ENCODE results near the gene C2CD3.

Gene C2CD3

GRCh38 chr11:74014880-74015279, 155.9 kb downstream of the C2CD3 start:
- DNase-seq: no peak

- DNase-seq: no peak
Measured at GRCh38 chr11:74013141-74013540, 157.7 kb downstream of the C2CD3 start.

- no peak for DNase-seq
Measured at GRCh38 chr11:74012074-74012809, 158.6 kb downstream of the C2CD3 start.

- DNase-seq: no peak
Measured at GRCh38 chr11:74011360-74012073, 159.3 kb downstream of the C2CD3 start.

- no peak for DNase-seq
Measured at GRCh38 chr11:74010306-74011300, 160.2 kb downstream of the C2CD3 start.

- DNase-seq: no peak
Measured at GRCh38 chr11:74009675-74010305, 161.0 kb downstream of the C2CD3 start.

GRCh38 chr11:74009230-74009547, 161.6 kb downstream of the C2CD3 start:
- DNase-seq: no peak

GRCh38 chr11:74008373-74009229, 162.2 kb downstream of the C2CD3 start, which contains the start of gene UCP3:
UCP3 (minus strand) TSS chr11:74009085; CDS start chr11:74007042, 2,043 bp downstream.
- DNase-seq: no peak

- DNase-seq: no peak
Measured at GRCh38 chr11:74007691-74008372, 163.0 kb downstream of the C2CD3 start.

- no peak for DNase-seq
Measured at GRCh38 chr11:74006743-74007304, 164.0 kb downstream of the C2CD3 start.

GRCh38 chr11:74005721-74006517, 164.9 kb downstream of the C2CD3 start:
- DNase-seq: no peak

- no peak for DNase-seq
Measured at GRCh38 chr11:74004759-74005615, 165.8 kb downstream of the C2CD3 start.

GRCh38 chr11:74004046-74004695, 166.6 kb downstream of the C2CD3 start:
- DNase-seq: no peak

- no peak for DNase-seq
Measured at GRCh38 chr11:74002832-74003231, 168.0 kb downstream of the C2CD3 start.

- DNase-seq: no peak
Measured at GRCh38 chr11:74001822-74002286, 168.9 kb downstream of the C2CD3 start.

- no peak for DNase-seq
Measured at GRCh38 chr11:74000307-74001133, 170.3 kb downstream of the C2CD3 start.

- no peak for DNase-seq
Measured at GRCh38 chr11:73999581-74000306, 171.1 kb downstream of the C2CD3 start.
